ACHN (cell line): Measurements from ENCODE around the gene CYLD.

ENCODE experiments used
- DNase-seq: peaks from one replicate; pipeline ENCODE4 v3.0.0-alpha.2; 2015
- in situ Hi-C: cut with HindIII; loops from 2 replicates; pipeline ENCODE4 v1.10.0; 2017; ENCODE audit warnings: low sequenced_read_pairs, low pct_ligation_motif_present, low pct_unique_long_range_greater_than_20kb

The CYLD gene

GRCh38 chr16:50709061-50709684, 32.7 kb upstream of the CYLD start:
- DNase-seq: no peak
- in situ Hi-C loops: no loop called here

GRCh38 chr16:50709980-50710379, 31.9 kb upstream of the CYLD start:
- DNase-seq: no peak
- in situ Hi-C loops: no loop called here

GRCh38 chr16:50711040-50711439, 30.8 kb upstream of the CYLD start:
- DNase-seq: no peak
- in situ Hi-C loops: no loop called here

- no peak for DNase-seq
- in situ Hi-C loops: no loop called here
Observed at GRCh38 chr16:50711862-50712559, 29.9 kb upstream of the CYLD start.

- DNase-seq: no peak
- in situ Hi-C loops: no loop called here
Observed at GRCh38 chr16:50712560-50712898, 29.4 kb upstream of the CYLD start.

DNA sequence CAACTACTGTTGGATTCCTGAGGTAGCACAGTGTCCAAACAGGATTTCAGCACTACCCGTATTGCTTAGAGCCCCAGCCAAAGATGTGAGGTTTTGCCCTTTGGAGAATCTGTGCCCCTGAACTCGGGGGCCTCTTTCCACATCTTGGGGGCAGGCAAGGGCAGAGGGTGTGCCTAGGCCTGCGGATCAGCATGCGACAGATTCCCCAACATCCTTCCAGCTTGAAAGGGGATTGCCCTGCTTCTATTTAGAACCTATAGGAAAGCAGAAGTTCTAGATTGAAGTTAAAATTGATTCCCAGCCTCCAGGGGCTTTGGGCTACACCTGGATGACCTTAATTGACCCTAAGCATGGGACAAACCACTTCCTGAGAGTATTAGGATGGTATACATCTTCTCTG, 28.9 kb upstream of the CYLD start:
- no peak for DNase-seq
- in situ Hi-C loops: no loop called here

DNA sequence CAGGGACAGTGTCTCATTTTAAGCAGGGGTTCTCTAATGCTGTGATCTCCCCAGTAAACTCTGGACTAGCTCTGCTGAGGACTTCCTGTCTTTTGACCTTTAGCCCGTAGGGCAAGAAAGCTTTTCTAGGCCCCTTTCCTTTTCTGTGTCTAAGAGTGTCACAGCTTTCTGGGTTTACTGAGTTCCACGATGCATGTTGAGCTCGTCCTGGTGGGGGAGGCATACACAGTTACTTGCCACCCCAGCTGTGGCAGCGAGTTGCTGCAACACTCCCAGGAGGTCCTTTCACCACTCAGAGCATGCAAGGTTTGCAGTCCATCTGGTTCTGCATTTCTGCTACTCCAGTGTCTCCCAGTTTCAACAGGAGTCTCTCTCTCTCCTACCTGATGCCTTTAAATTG, 24.8 kb upstream of the CYLD start:
- in situ Hi-C loops: no loop called here
- no peak for DNase-seq

DNA sequence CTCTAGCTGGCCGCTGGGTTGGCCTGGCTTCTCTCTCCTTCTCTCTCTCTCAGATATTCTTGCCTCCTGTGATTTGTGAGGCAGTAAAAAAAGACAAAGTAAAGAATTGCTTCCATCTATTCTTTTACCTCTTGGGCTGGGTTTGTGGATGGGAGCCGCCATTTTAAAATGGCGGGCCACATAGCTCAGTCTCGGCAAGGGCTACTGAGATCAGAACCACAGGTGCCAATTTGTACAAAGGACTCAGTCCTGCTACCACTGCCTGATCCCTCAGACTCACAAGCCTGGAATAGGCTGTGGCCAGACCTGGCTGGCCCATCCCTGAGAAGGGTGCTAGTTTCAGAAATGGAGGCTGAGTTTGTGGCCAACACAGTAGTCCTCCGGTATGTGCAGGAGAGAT, 24.4 kb upstream of the CYLD start:
- in situ Hi-C loops: no loop called here
- no peak for DNase-seq

GRCh38 chr16:50718061-50718760, 23.7 kb upstream of the CYLD start:
- in situ Hi-C loops: no loop called here
- DNase-seq: no peak

GRCh38 chr16:50718761-50719400, 23.0 kb upstream of the CYLD start:
- no peak for DNase-seq
- in situ Hi-C loops: no loop called here

DNA sequence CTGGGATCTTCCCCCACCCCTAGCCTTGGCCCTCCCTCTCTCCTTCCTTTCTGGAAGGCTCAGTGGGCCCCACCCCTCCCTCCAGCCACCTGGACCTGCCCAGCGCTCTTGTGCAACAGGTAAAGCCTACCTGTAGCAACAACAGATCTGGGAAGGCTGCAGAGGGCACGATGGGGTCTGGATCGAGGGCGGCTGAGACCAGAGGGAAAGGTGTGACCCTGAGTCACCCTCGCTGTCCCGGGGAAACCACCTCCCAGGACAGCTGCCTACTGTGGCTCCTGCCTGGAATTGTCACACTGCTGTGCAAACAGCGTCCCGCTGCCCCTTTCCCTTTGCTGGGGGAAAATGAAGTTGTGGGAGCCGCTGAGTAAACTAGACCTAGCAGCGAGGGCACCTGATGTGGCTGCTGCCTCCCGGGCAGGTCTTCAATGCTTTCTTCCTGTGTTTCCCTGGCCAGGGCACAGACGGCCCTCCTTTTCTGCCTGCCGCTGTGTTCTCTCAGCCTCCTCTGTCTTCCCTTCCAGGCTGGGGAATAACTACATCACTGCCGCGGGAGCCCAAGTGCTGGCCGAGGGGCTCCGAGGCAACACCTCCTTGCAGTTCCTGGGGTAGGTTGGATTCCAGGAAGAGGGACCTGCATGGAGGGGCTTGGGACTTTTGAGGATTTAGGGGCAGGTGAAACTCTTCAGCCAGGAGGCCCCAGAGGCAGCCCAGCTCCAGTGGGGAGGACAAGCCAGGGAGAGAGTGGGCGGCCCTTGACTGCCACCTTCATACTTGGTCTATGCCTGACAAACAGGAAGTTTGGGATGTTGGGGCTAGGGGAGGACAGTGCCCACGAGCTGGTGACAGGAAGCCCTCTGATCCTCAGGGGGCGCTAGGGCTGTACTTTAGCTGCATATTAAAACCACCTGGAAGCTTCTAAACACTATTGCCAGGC, 22.2 kb upstream of the CYLD start:
- DNase-seq: no peak
- in situ Hi-C loops: no loop called here

- in situ Hi-C loops: no loop called here
- no peak for DNase-seq
Observed at GRCh38 chr16:50721549-50722404, 20.1 kb upstream of the CYLD start.

DNA sequence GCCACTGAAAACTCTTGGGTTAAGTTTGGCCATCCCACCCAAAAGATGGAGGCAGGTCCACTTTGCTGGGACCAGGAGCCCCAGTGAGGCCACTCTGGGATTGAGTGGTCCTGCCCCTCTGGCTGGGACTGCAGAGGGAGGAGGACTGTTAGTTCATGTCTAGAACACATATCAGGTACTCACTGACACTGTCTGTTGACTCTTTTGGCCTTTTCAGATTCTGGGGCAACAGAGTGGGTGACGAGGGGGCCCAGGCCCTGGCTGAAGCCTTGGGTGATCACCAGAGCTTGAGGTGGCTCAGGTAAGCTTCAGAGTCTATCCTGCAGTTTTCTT, 19.5 kb upstream of the CYLD start:
- in situ Hi-C loops: no loop called here

GRCh38 chr16:50722960-50723359, 18.9 kb upstream of the CYLD start:
- in situ Hi-C loops: no loop called here
- DNase-seq: no peak

More for the DNA sequence above, 19.5 kb upstream of the CYLD start:
- no peak for DNase-seq

DNA sequence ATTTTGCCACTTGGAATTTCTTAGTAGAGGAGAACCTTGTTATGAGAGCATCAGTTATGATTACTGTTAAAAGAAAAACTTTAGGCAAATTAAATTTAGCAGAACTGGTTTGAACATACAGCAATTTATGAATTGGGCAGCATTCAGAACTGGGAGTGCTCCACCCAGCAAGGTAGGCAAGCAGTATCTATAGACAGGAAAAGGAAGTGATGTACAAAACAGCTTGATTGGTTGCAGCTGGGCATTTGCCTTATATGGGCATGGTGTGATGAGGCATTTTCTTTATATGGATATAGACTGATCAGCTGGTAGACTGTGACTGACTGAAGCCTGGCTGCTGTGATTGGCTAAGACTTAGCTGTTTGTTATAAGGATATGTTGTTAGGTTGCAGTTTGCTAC, 17.6 kb upstream of the CYLD start:
- DNase-seq: no peak
- in situ Hi-C loops: no loop called here

DNA sequence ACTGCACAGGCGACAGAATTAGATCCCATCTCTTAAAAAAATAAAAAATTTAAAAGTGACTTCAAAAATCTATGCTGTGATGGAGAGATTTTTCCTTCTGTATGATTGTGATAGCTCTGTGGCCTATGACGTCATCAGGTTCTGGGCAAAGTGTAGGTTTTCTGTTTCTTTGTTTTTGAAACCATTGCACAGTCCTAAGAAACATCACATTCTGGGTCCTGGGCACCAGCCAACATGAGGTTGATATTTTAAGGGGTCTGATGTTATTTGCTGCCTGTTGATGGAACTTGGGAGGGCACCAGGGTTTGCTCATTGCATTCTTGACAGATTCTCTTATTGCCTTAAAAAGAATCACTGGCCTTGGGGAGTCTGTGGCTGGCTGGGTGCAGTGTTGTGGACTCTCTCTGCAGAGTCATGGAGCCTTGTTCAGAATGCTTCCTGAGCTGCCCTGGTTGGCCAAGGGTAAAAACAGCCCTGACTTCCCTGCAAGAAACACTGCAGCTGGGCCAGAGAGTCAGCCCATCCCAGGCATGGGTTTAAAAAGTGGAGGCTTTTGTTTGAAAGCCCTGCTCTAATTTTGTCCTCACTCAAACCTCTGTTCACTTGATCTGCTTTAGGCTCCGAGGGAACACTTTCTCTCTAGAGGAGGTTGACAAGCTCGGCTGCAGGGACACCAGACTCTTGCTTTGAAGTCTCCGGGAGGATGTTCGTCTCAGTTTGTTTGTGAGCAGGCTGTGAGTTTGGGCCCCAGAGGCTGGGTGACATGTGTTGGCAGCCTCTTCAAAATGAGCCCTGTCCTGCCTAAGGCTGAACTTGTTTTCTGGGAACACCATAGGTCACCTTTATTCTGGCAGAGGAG, 10.5 kb upstream of the CYLD start:
- in situ Hi-C loops: no loop called here
- no peak for DNase-seq
